SK-N-SH (cell line): ENCODE data around the gene DCTN4. TPM values are rescaled to one million over a fixed set of nuclear protein-coding genes. Genes with fewer than 3 reads are reported as not detected.
A peak's percentile ranks its signal among the peaks of the same experiment; 100 is the strongest.

Experiments
- CTCF ChIA-PET: fragments of 300-600, 350-600 bp; formaldehyde crosslinking; extraction: SDS; loops from one replicate; lab custom pipeline; 2021; lab: Yijun Ruan, JAX
- POLR2A ChIA-PET: fragments of 350-600 bp; sonication (Branson Sonifier 250); formaldehyde crosslinking; extraction: SDS; loops from one replicate; lab custom pipeline; 2020; ENCODE audit warnings: antibody characterized with exemption, inconsistent platforms; lab: Yijun Ruan, JAX
- DNase-seq: peaks from one replicate; pipeline ENCODE4 v3.0.0; 2012
- H2AFZ ChIP-seq: fragments of 200-600 bp; sonication (generic); 2 replicates; pipeline ENCODE4 v1.8.1; 2016; ENCODE audit warnings: antibody characterized with exemption, mild to moderate bottlenecking, low read depth
- H3F3A ChIP-seq: fragments of 200-600 bp; sonication (generic); replicated peaks from 2 replicates; pipeline ENCODE3; 2016; ENCODE audit warnings: antibody characterized with exemption, mild to moderate bottlenecking; ENCODE audit not compliant: insufficient read depth
- H3K27ac ChIP-seq, 2 experiments: fragments of 200-500 bp in 1 of 2; fragments of 200-600 bp in 1 of 2; sonication (Bioruptor generic) in 1 of 2; sonication (generic), shearing (Covaris generic) in 1 of 2; 2 replicates each; pipeline versions ENCODE4 v1.5.1 to v1.6.1; 2014 to 2016; ENCODE audit warnings: low read depth in 2 of 2, inconsistent platforms in 1 of 2, low read length in 1 of 2, mild to moderate bottlenecking in 1 of 2, mixed read lengths in 1 of 2
- H3K27me3 ChIP-seq: fragments of 200-600 bp; sonication (generic), shearing (Covaris generic); 2 replicates; pipeline ENCODE4 v1.6.1; 2016; ENCODE audit warnings: mixed run types; ENCODE audit not compliant: insufficient read depth
- H3K36me3 ChIP-seq, 2 experiments: fragments of 200-500 bp in 1 of 2; fragments of 200-600 bp in 1 of 2; sonication (Bioruptor generic) in 1 of 2; sonication (generic) in 1 of 2; replicated peaks in 1 of 2; 2 replicates each; pipeline versions ENCODE3 to v1.5.1; 2014 to 2016; ENCODE audit warnings: low read length in 1 of 2, mild to moderate bottlenecking in 1 of 2; ENCODE audit not compliant: insufficient read depth in 2 of 2, control insufficient read depth in 1 of 2
- H3K4me1 ChIP-seq, 2 experiments: fragments of 200-500 bp in 1 of 2; fragments of 200-600 bp in 1 of 2; sonication (Bioruptor generic) in 1 of 2; sonication (generic), shearing (Covaris generic) in 1 of 2; 2 replicates each; pipeline versions ENCODE4 v1.5.1 to v1.6.1; 2014 to 2016; ENCODE audit warnings: low read depth in 1 of 2, low read length in 1 of 2, mixed run types in 1 of 2; ENCODE audit not compliant: insufficient read depth in 2 of 2, control insufficient read depth in 1 of 2
- H3K4me2 ChIP-seq: fragments of 200-600 bp; sonication (generic), shearing (Covaris generic); 2 replicates; pipeline ENCODE4 v1.6.1; 2017; ENCODE audit warnings: mixed run types
- H3K4me3 ChIP-seq, 2 experiments: fragments of 200-500 bp in 1 of 2; fragments of 200-600 bp in 1 of 2; sonication (Bioruptor generic) in 1 of 2; sonication (generic), shearing (Covaris generic) in 1 of 2; 2 replicates each; pipeline versions ENCODE4 v1.5.1 to v1.8.1; 2014 to 2016; ENCODE audit warnings: low read depth in 2 of 2, inconsistent platforms in 1 of 2, low read length in 1 of 2, mild to moderate bottlenecking in 1 of 2, mixed read lengths in 1 of 2, moderate library complexity in 1 of 2
- H3K79me2 ChIP-seq: fragments of 200-600 bp; sonication (generic); 2 replicates; pipeline ENCODE4 v1.8.1; 2017; ENCODE audit warnings: mild to moderate bottlenecking; ENCODE audit not compliant: insufficient read depth
- H3K9ac ChIP-seq: fragments of 200-600 bp; sonication (generic); 2 replicates; pipeline ENCODE4 v1.6.1; 2017; ENCODE audit warnings: mixed run types
- H3K9me2 ChIP-seq: fragments of 200-600 bp; sonication (generic); 2 replicates; pipeline ENCODE4 v1.6.1; 2017; ENCODE audit warnings: mixed run types
- H3K9me3 ChIP-seq: fragments of 200-600 bp; sonication (generic); 2 replicates; pipeline ENCODE4 v1.6.1; 2017; ENCODE audit warnings: mixed run types, mild to moderate bottlenecking, moderate library complexity
- H4K20me1 ChIP-seq: fragments of 200-600 bp; sonication (generic); 2 replicates; pipeline ENCODE4 v1.6.1; 2017; ENCODE audit warnings: mild to moderate bottlenecking, mixed run types; ENCODE audit not compliant: insufficient read depth
- CHD2 ChIP-seq: fragments of 150-350 bp; IDR thresholded peaks from 2 replicates; pipeline ENCODE4 v1.6.1; 2018; ENCODE audit warnings: low read length; ENCODE audit not compliant: partially characterized antibody
- EP300 ChIP-seq, 2 experiments: IDR thresholded peaks; 2 replicates each; pipeline versions ENCODE4 v1.4.0 to v1.6.1; 2012; ENCODE audit warnings: borderline replicate concordance in 1 of 2, low read depth in 1 of 2, low read length in 1 of 2
- EZH2phosphoT487 ChIP-seq: fragments of 200-600 bp; sonication (generic); IDR thresholded peaks from 2 replicates; pipeline ENCODE4 v1.6.1; 2017; ENCODE audit warnings: low read depth, mixed run types, mild to moderate bottlenecking, antibody characterized with exemption, moderate library complexity, borderline replicate concordance
- GABPA ChIP-seq: IDR thresholded peaks from 2 replicates; pipeline ENCODE4 v1.4.0; 2012; ENCODE audit warnings: low read depth, mild to moderate bottlenecking
- GATA2 ChIP-seq: sonication (generic); formaldehyde crosslinking; IDR thresholded peaks from 2 replicates; pipeline ENCODE4 v1.5.0; 2020; ENCODE audit warnings: mild to moderate bottlenecking, missing genetic modification reagents
- IRF3 ChIP-seq: fragments of 150-350 bp; IDR thresholded peaks from 2 replicates; pipeline ENCODE4 v1.6.1; 2016; ENCODE audit warnings: mild to moderate bottlenecking, low read depth, low read length
- JUND ChIP-seq: IDR thresholded peaks from 2 replicates; pipeline ENCODE4 v1.4.0; 2012
- MAX ChIP-seq: IDR thresholded peaks from 2 replicates; pipeline ENCODE4 v1.4.0; 2012; ENCODE audit warnings: low read depth
- NFIC ChIP-seq: IDR thresholded peaks from 2 replicates; pipeline ENCODE4 v1.4.0; 2012; ENCODE audit warnings: borderline replicate concordance
- NRF1 ChIP-seq: IDR thresholded peaks from 2 replicates; pipeline ENCODE4 v1.6.1; 2012; ENCODE audit warnings: low read depth, mild to moderate bottlenecking, low read length
- PBX3 ChIP-seq: IDR thresholded peaks from 2 replicates; pipeline ENCODE4; 2012
- RAD21 ChIP-seq: IDR thresholded peaks from 2 replicates; pipeline ENCODE4 v1.6.1; 2012; ENCODE audit warnings: mild to moderate bottlenecking, low read length
- RCOR1 ChIP-seq: fragments of 150-350 bp; IDR thresholded peaks from 2 replicates; pipeline ENCODE4 v1.6.1; 2017; ENCODE audit warnings: antibody characterized with exemption, low read length
- RXRA ChIP-seq: IDR thresholded peaks from 2 replicates; pipeline ENCODE4 v1.4.0; 2012; ENCODE audit warnings: low read depth, mild to moderate bottlenecking, borderline replicate concordance
- USF2 ChIP-seq: fragments of 150-350 bp; IDR thresholded peaks from 2 replicates; pipeline ENCODE4 v1.6.1; 2017; ENCODE audit warnings: antibody characterized with exemption, low read length, low read depth, borderline replicate concordance
- ZBTB33 ChIP-seq: IDR thresholded peaks from 2 replicates; pipeline ENCODE4 v1.4.0; 2012; ENCODE audit warnings: low read depth, borderline replicate concordance
- WGBS: methylation state at CpG from one replicate; pipeline ENCODE4 v1.1.6; 2017; ENCODE audit warnings: low lambda C conversion rate; 5-methylcytosine and 5-hydroxymethylcytosine counted together
- polyA plus RNA-seq, 3 experiments: library from polyadenylated mRNA; depleted of rRNA; stranded (reverse); fragments of >200 nt; gene quantifications; 2 replicates each; pipeline ENCODE4 v1.2.3, GENCODE V29; 2012

DCTN4 gene
- polyA plus RNA-seq, 1 of the 3 experiments (the other 2 are of a cell fraction) = 22.8 TPM

GRCh38 chr5:150777685-150778084 lies 18.9 kb upstream of the DCTN4 start:
- TF ChIP-seq JUND (no peak), USF2 (no peak)
- DNase-seq = no peak
- H3K4me1 ChIP-seq = peaks cover 16 to 49% of the 10 kb centered on the region in 2 experiments; a peak in 3 of 4 replicates
- POLR2A ChIA-PET = interaction anchor here (1.7 to 2.1 kb wide), 2 partner anchors 19 to 77 kb away, joined by 10 to 13 read pairs; partner anchors contain the start of genes DCTN4 and RBM22
- peaks cover 42% of the 10 kb centered on the region for H3K79me2 ChIP-seq
- H4K20me1 ChIP-seq = no peaks in the 10 kb centered on the region
- WGBS = 78% methylated on average over 2 of the region's 3 CpGs
- CTCF ChIA-PET = interaction anchor here (0.8 to 5.3 kb wide), 7 partner anchors 12 to 227 kb away, joined by 3 to 51 read pairs (median 8); partner anchors contain the start of gene RBM22
- H2AFZ ChIP-seq = no peak overlapping the region
- H3K9me3 ChIP-seq = no peaks in the 10 kb centered on the region
- no peaks in the 10 kb centered on the region for H3K9me2 ChIP-seq
- H3K4me2 ChIP-seq = peak overlapping the region; percentile 86
- peak overlapping the region; percentile 81 to 83; a peak in 2 of 4 replicates for H3K27ac ChIP-seq
- H3F3A ChIP-seq = peaks cover 20% of the 10 kb centered on the region
- peaks cover 0 to 1% of the 10 kb centered on the region in 2 experiments for H3K36me3 ChIP-seq
- H3K27me3 ChIP-seq = no peaks in the 10 kb centered on the region
- peak overlapping the region; percentile 85 to 91; a peak in 1 of 4 replicates for H3K4me3 ChIP-seq
- no peak overlapping the region for H3K9ac ChIP-seq

- ChIA-PET CTCF (interaction anchor here (1.0 kb wide), 2 partner anchors 27 to 54 kb away, joined by 3 read pairs; no protein-coding TSS in a partner anchor), POLR2A (no interaction called here)
- peak; percentile 29 for DNase-seq
- Histone ChIP-seq H4K20me1 (no peaks in the 10 kb centered on the region), H3K4me2 (peak overlapping the region; percentile 22; the same call in 1 of the 2 replicates), H3F3A (peaks cover 3% of the 10 kb centered on the region), H3K36me3 (no peaks in the 10 kb centered on the region), H3K4me1 (peaks cover 8 to 24% of the 10 kb centered on the region in 2 experiments; a peak in 1 of 4 replicates), H3K27me3 (no peaks in the 10 kb centered on the region), H3K9me2 (no peaks in the 10 kb centered on the region), H3K27ac (peak overlapping the region; percentile 43 to 67; a peak in 3 of 4 replicates), H3K9ac (no peak overlapping the region; the same call in 1 of the 2 replicates), H2AFZ (no peak overlapping the region), H3K9me3 (no peaks in the 10 kb centered on the region), H3K4me3 (no peak overlapping the region), H3K79me2 (peaks cover 17% of the 10 kb centered on the region)
- 0% methylated on average over 1 of the region's 1 CpG for WGBS
- TF ChIP-seq RXRA (peak; percentile 95), USF2 (no peak), NRF1 (no peak), GATA2 (CRISPR knock-in tag) (no peak), GABPA (no peak), RCOR1 (no peak), RAD21 (no peak), NFIC (peak; percentile 84), PBX3 (peak; percentile 72), MAX (no peak), EP300 (IDR thresholded peaks at IDR 0.05; ENCODE audit: borderline replicate concordance in 1 of 2, low read depth in 1 of 2, low read length in 1 of 2) (peak in 1 of 2 experiments; percentile 72; a peak in 2 of 4 replicates), ZBTB33 (no peak), CHD2 (no peak), EZH2phosphoT487 (no peak), IRF3 (no peak)
These were observed 15.3 kb upstream of the DCTN4 start for GRCh38 chr5:150774145-150774544.
